Measurements from ENCODE around the gene OR10A6. TPM values are rescaled to one million over a fixed set of nuclear protein-coding genes. Genes with fewer than 3 reads are reported as not detected.

OR10A6 gene
- polyA plus RNA-seq, 2 donors: not detected

- Histone ChIP-seq H3K4me3 (ENCODE audit: low read depth in 1 of 2, low read length in 2 of 2) (no peak overlapping the region), H3K4me1 (ENCODE audit: control insufficient read depth in 2 of 2, insufficient read depth in 2 of 2, low read length in 1 of 2) (no peaks in the 10 kb centered on the region), H3K9me3 (ENCODE audit: control insufficient read depth in 2 of 2, insufficient read depth in 1 of 2, low read depth in 1 of 2, low read length in 1 of 2) (no peaks in the 10 kb centered on the region), H3K27me3 (ENCODE audit: control insufficient read depth in 1 of 2, insufficient read depth in 2 of 2, low read length in 2 of 2) (no peaks in the 10 kb centered on the region), H3K27ac (ENCODE audit: low read depth in 2 of 2, low read length in 1 of 2) (no peak overlapping the region), H3K36me3 (ENCODE audit: control insufficient read depth in 2 of 2, insufficient read depth in 2 of 2, low read length in 1 of 2) (no peaks in the 10 kb centered on the region)
- 49 to 63% methylated on average over 2 of the region's 2 CpGs for WGBS, 2 donors
Measured at GRCh38 chr11:7924536-7924935, 6.5 kb downstream of the OR10A6 start.

GRCh38 chr11:7918141-7918540 lies 12.9 kb downstream of the OR10A6 start:
- no peak overlapping the region for H3K27ac ChIP-seq (ENCODE audit: low read depth in 2 of 2, low read length in 1 of 2)
- no peaks in the 10 kb centered on the region for H3K27me3 ChIP-seq (ENCODE audit: control insufficient read depth in 1 of 2, insufficient read depth in 2 of 2, low read length in 2 of 2)
- H3K4me1 ChIP-seq (ENCODE audit: control insufficient read depth in 2 of 2, insufficient read depth in 2 of 2, low read length in 1 of 2): no peaks in the 10 kb centered on the region
- H3K9me3 ChIP-seq (ENCODE audit: control insufficient read depth in 2 of 2, insufficient read depth in 1 of 2, low read depth in 1 of 2, low read length in 1 of 2): no peaks in the 10 kb centered on the region
- 61 to 63% methylated on average over 2 of the region's 2 CpGs for WGBS, 2 donors
- no peak overlapping the region for H3K4me3 ChIP-seq (ENCODE audit: low read depth in 1 of 2, low read length in 2 of 2)
- no peaks in the 10 kb centered on the region for H3K36me3 ChIP-seq (ENCODE audit: control insufficient read depth in 2 of 2, insufficient read depth in 2 of 2, low read length in 1 of 2)

- no peaks in the 10 kb centered on the region for H3K36me3 ChIP-seq (ENCODE audit: control insufficient read depth in 2 of 2, insufficient read depth in 2 of 2, low read length in 1 of 2)
- no peaks in the 10 kb centered on the region for H3K27me3 ChIP-seq (ENCODE audit: control insufficient read depth in 1 of 2, insufficient read depth in 2 of 2, low read length in 2 of 2)
- H3K4me1 ChIP-seq (ENCODE audit: control insufficient read depth in 2 of 2, insufficient read depth in 2 of 2, low read length in 1 of 2): no peaks in the 10 kb centered on the region
- H3K4me3 ChIP-seq (ENCODE audit: low read depth in 1 of 2, low read length in 2 of 2): no peak overlapping the region
- H3K9me3 ChIP-seq (ENCODE audit: control insufficient read depth in 2 of 2, insufficient read depth in 1 of 2, low read depth in 1 of 2, low read length in 1 of 2): no peaks in the 10 kb centered on the region
- H3K27ac ChIP-seq (ENCODE audit: low read depth in 2 of 2, low read length in 1 of 2): no peak overlapping the region
Measured at GRCh38 chr11:7911011-7911410, 20.1 kb downstream of the OR10A6 start.

- Histone ChIP-seq H3K4me3 (ENCODE audit: low read depth in 1 of 2, low read length in 2 of 2) (no peak overlapping the region), H3K27me3 (ENCODE audit: control insufficient read depth in 1 of 2, insufficient read depth in 2 of 2, low read length in 2 of 2) (no peaks in the 10 kb centered on the region), H3K9me3 (ENCODE audit: control insufficient read depth in 2 of 2, insufficient read depth in 1 of 2, low read depth in 1 of 2, low read length in 1 of 2) (no peaks in the 10 kb centered on the region), H3K27ac (ENCODE audit: low read depth in 2 of 2, low read length in 1 of 2) (no peak overlapping the region), H3K4me1 (ENCODE audit: control insufficient read depth in 2 of 2, insufficient read depth in 2 of 2, low read length in 1 of 2) (no peaks in the 10 kb centered on the region), H3K36me3 (ENCODE audit: control insufficient read depth in 2 of 2, insufficient read depth in 2 of 2, low read length in 1 of 2) (no peaks in the 10 kb centered on the region)
- 47 to 50% methylated on average over 2 of the region's 2 CpGs for WGBS, 2 donors
Measured at GRCh38 chr11:7910286-7910788, 20.7 kb downstream of the OR10A6 start.

- no peak overlapping the region for H3K27ac ChIP-seq (ENCODE audit: low read depth in 2 of 2, low read length in 1 of 2)
- no peaks in the 10 kb centered on the region for H3K9me3 ChIP-seq (ENCODE audit: control insufficient read depth in 2 of 2, insufficient read depth in 1 of 2, low read depth in 1 of 2, low read length in 1 of 2)
- no peak overlapping the region for H3K4me3 ChIP-seq (ENCODE audit: low read depth in 1 of 2, low read length in 2 of 2)
- 51 to 57% methylated on average over 2 of the region's 2 CpGs for whole genome bisulfite sequencing, 2 donors
- H3K27me3 ChIP-seq (ENCODE audit: control insufficient read depth in 1 of 2, insufficient read depth in 2 of 2, low read length in 2 of 2): no peaks in the 10 kb centered on the region
- H3K36me3 ChIP-seq (ENCODE audit: control insufficient read depth in 2 of 2, insufficient read depth in 2 of 2, low read length in 1 of 2): no peaks in the 10 kb centered on the region
- H3K4me1 ChIP-seq (ENCODE audit: control insufficient read depth in 2 of 2, insufficient read depth in 2 of 2, low read length in 1 of 2): no peaks in the 10 kb centered on the region
Measured at GRCh38 chr11:7909585-7910285, 21.3 kb downstream of the OR10A6 start.

GRCh38 chr11:7907121-7907520 lies 23.9 kb downstream of the OR10A6 start:
- WGBS, 2 donors: 49 to 52% methylated on average over 3 of the region's 3 CpGs
- H3K27me3 ChIP-seq (ENCODE audit: control insufficient read depth in 1 of 2, insufficient read depth in 2 of 2, low read length in 2 of 2): no peaks in the 10 kb centered on the region
- no peak overlapping the region for H3K27ac ChIP-seq (ENCODE audit: low read depth in 2 of 2, low read length in 1 of 2)
- H3K9me3 ChIP-seq (ENCODE audit: control insufficient read depth in 2 of 2, insufficient read depth in 1 of 2, low read depth in 1 of 2, low read length in 1 of 2): no peaks in the 10 kb centered on the region
- H3K4me1 ChIP-seq (ENCODE audit: control insufficient read depth in 2 of 2, insufficient read depth in 2 of 2, low read length in 1 of 2): no peaks in the 10 kb centered on the region
- no peak overlapping the region for H3K4me3 ChIP-seq (ENCODE audit: low read depth in 1 of 2, low read length in 2 of 2)
- H3K36me3 ChIP-seq (ENCODE audit: control insufficient read depth in 2 of 2, insufficient read depth in 2 of 2, low read length in 1 of 2): no peaks in the 10 kb centered on the region

- WGBS, 2 donors: 8 to 28% methylated on average over 4 of the region's 4 CpGs
- Histone ChIP-seq H3K4me3 (ENCODE audit: low read depth in 1 of 2, low read length in 2 of 2) (no peak overlapping the region), H3K27me3 (ENCODE audit: control insufficient read depth in 1 of 2, insufficient read depth in 2 of 2, low read length in 2 of 2) (no peaks in the 10 kb centered on the region), H3K27ac (ENCODE audit: low read depth in 2 of 2, low read length in 1 of 2) (no peak overlapping the region), H3K9me3 (ENCODE audit: control insufficient read depth in 2 of 2, insufficient read depth in 1 of 2, low read depth in 1 of 2, low read length in 1 of 2) (no peaks in the 10 kb centered on the region), H3K36me3 (ENCODE audit: control insufficient read depth in 2 of 2, insufficient read depth in 2 of 2, low read length in 1 of 2) (no peaks in the 10 kb centered on the region), H3K4me1 (ENCODE audit: control insufficient read depth in 2 of 2, insufficient read depth in 2 of 2, low read length in 1 of 2) (no peaks in the 10 kb centered on the region)
Measured at GRCh38 chr11:7906481-7906880, 24.6 kb downstream of the OR10A6 start.

GRCh38 chr11:7905961-7906429 lies 25.1 kb downstream of the OR10A6 start:
- 32 to 47% methylated on average over 3 of the region's 3 CpGs for WGBS, 2 donors
- H3K27ac ChIP-seq (ENCODE audit: low read depth in 2 of 2, low read length in 1 of 2): peak overlapping the region in 1 of 2 donors; percentile 24

GRCh38 chr11:7905549-7905948 lies 25.5 kb downstream of the OR10A6 start:
- WGBS, 2 donors: 54 to 71% methylated on average over 9 of the region's 9 CpGs
- Histone ChIP-seq H3K36me3 (ENCODE audit: control insufficient read depth in 2 of 2, insufficient read depth in 2 of 2, low read length in 1 of 2) (no peaks in the 10 kb centered on the region), H3K4me1 (ENCODE audit: control insufficient read depth in 2 of 2, insufficient read depth in 2 of 2, low read length in 1 of 2) (no peaks in the 10 kb centered on the region), H3K9me3 (ENCODE audit: control insufficient read depth in 2 of 2, insufficient read depth in 1 of 2, low read depth in 1 of 2, low read length in 1 of 2) (no peaks in the 10 kb centered on the region), H3K27ac (ENCODE audit: low read depth in 2 of 2, low read length in 1 of 2) (peak overlapping the region in 1 of 2 donors; percentile 24), H3K4me3 (ENCODE audit: low read depth in 1 of 2, low read length in 2 of 2) (no peak overlapping the region), H3K27me3 (ENCODE audit: control insufficient read depth in 1 of 2, insufficient read depth in 2 of 2, low read length in 2 of 2) (no peaks in the 10 kb centered on the region)

More at GRCh38 chr11:7905961-7906429, 25.1 kb downstream of the OR10A6 start:
- Histone ChIP-seq H3K36me3 (ENCODE audit: control insufficient read depth in 2 of 2, insufficient read depth in 2 of 2, low read length in 1 of 2) (no peaks in the 10 kb centered on the region), H3K9me3 (ENCODE audit: control insufficient read depth in 2 of 2, insufficient read depth in 1 of 2, low read depth in 1 of 2, low read length in 1 of 2) (no peaks in the 10 kb centered on the region), H3K27me3 (ENCODE audit: control insufficient read depth in 1 of 2, insufficient read depth in 2 of 2, low read length in 2 of 2) (no peaks in the 10 kb centered on the region), H3K4me1 (ENCODE audit: control insufficient read depth in 2 of 2, insufficient read depth in 2 of 2, low read length in 1 of 2) (no peaks in the 10 kb centered on the region), H3K4me3 (ENCODE audit: low read depth in 1 of 2, low read length in 2 of 2) (no peak overlapping the region)

- no peaks in the 10 kb centered on the region for H3K36me3 ChIP-seq (ENCODE audit: control insufficient read depth in 2 of 2, insufficient read depth in 2 of 2, low read length in 1 of 2)
- H3K9me3 ChIP-seq (ENCODE audit: control insufficient read depth in 2 of 2, insufficient read depth in 1 of 2, low read depth in 1 of 2, low read length in 1 of 2): no peaks in the 10 kb centered on the region
- no peak overlapping the region for H3K4me3 ChIP-seq (ENCODE audit: low read depth in 1 of 2, low read length in 2 of 2)
- H3K4me1 ChIP-seq (ENCODE audit: control insufficient read depth in 2 of 2, insufficient read depth in 2 of 2, low read length in 1 of 2): no peaks in the 10 kb centered on the region
- H3K27me3 ChIP-seq (ENCODE audit: control insufficient read depth in 1 of 2, insufficient read depth in 2 of 2, low read length in 2 of 2): no peaks in the 10 kb centered on the region
- WGBS, 2 donors: 45 to 46% methylated on average over 3 of the region's 3 CpGs
- no peak overlapping the region for H3K27ac ChIP-seq (ENCODE audit: low read depth in 2 of 2, low read length in 1 of 2)
Measured at GRCh38 chr11:7904917-7905316, 26.2 kb downstream of the OR10A6 start.
